Muscle layer of duodenum (tissue), 2 donors: Measurements from ENCODE around the gene NDRG2.

ENCODE experiments used
- H3K27ac ChIP-seq: one replicate; pipeline ENCODE4 v1.7.0; 2013; ENCODE audit warnings: mild to moderate bottlenecking, low read length
- H3K27me3 ChIP-seq: one replicate; pipeline ENCODE4 v1.7.0; 2013; ENCODE audit warnings: low read depth, mild to moderate bottlenecking, control low read depth, low read length
- H3K36me3 ChIP-seq, 2 donors: one replicate each; pipeline ENCODE4 v1.7.0; 2013; ENCODE audit warnings: low read length in 2 of 2, control low read depth in 1 of 2, mild to moderate bottlenecking in 1 of 2; ENCODE audit not compliant: insufficient read depth in 2 of 2, control insufficient read depth in 1 of 2
- H3K4me1 ChIP-seq, 2 donors: one replicate each; pipeline ENCODE4 v1.7.0; 2013; ENCODE audit warnings: low read length in 2 of 2, mild to moderate bottlenecking in 2 of 2, control low read depth in 1 of 2, moderate library complexity in 1 of 2; ENCODE audit not compliant: insufficient read depth in 2 of 2, control insufficient read depth in 1 of 2
- H3K4me3 ChIP-seq, 2 donors: one replicate each; pipeline ENCODE4 v1.7.0; 2013; ENCODE audit warnings: low read length in 2 of 2, low read depth in 1 of 2, mild to moderate bottlenecking in 1 of 2
- H3K9me3 ChIP-seq, 2 donors: one replicate each; pipeline ENCODE4 v1.7.0; 2013; ENCODE audit warnings: low read length in 2 of 2, control low read depth in 1 of 2, mild to moderate bottlenecking in 1 of 2; ENCODE audit not compliant: control insufficient read depth in 1 of 2
- donor health status: healthy.

The NDRG2 gene

DNA sequence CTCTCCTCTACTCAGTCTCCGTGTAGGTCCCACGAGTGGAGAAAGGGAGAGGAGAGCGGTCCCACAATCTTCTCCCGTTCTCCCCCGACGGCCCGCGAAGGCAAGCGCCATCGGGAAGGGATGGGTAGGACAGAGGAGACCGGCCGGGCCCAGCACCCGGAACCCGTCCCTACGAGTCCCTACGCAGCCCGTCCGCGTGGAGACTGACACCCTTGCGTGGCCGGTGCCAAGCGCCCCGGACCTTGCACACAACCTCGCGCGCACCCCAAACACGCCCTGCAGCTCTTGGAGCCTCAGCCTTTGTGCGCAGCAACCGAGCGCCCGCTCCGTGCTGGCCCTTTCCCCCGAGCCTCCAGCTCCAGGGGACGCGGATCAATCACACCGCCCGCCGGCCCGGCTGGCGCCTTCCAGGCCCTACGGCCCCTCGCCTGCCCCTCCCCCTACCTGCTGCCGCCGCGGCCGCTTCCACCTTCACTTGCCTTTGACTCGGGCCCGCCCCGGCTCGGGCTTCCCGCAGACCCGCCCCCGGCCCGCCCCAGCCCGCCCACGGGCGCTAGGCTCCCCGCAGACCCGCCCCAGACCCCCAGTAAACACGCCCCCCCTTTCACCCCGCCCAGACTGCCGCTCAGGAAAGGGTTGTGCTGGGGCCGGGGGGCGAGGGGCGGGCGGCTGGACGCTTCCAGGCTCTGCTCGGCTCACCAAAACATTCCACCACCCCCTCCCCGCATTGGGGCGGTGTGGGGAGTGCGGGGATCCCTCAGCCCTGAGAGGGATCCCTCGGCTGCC, at the start of gene NDRG2:
NDRG2 (minus strand) TSS at position 477 of the 786 bp plus-strand sequence. CDS start 1,746 bp downstream, outside the sequence.
- H3K9me3 ChIP-seq: no peaks in the 10 kb centered on the region
- H3K27me3 ChIP-seq: no peaks in the 10 kb centered on the region
- H3K27ac ChIP-seq: peak within 1 kb of the TSS; percentile 67
- H3K4me1 ChIP-seq: peaks cover 4 to 36% of the 10 kb centered on the region in 2 donors
- H3K36me3 ChIP-seq: peaks cover 4 to 14% of the 10 kb centered on the region in 2 donors
- H3K4me3 ChIP-seq: peak within 1 kb of the TSS; percentile 76 to 79

DNA sequence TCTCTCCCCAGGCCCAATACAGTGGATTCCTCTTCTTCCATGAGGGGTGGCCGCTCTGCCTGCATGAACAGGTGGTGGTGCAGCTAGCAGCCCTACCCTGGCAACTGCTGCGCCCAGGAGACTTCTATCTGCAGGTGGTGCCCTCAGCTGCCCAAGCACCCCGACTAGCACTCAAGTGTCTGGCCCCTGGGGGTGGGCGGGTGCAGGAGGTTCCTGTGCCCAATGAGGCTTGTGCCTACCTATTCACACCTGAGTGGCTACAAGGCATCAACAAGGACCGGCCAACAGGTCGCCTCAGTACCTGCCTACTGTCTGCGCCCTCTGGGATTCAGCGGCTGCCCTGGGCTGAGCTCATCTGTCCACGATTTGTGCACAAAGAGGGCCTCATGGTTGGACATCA, 49.1 kb upstream of the NDRG2 start:
- H3K27me3 ChIP-seq: no peaks in the 10 kb centered on the region
- H3K4me1 ChIP-seq: peaks cover 0 to 25% of the 10 kb centered on the region in 2 donors
- no peaks in the 10 kb centered on the region for H3K9me3 ChIP-seq
- H3K27ac ChIP-seq: no peak overlapping the region
- H3K4me3 ChIP-seq: no peak overlapping the region
- H3K36me3 ChIP-seq: peaks cover 41 to 52% of the 10 kb centered on the region in 2 donors

DNA sequence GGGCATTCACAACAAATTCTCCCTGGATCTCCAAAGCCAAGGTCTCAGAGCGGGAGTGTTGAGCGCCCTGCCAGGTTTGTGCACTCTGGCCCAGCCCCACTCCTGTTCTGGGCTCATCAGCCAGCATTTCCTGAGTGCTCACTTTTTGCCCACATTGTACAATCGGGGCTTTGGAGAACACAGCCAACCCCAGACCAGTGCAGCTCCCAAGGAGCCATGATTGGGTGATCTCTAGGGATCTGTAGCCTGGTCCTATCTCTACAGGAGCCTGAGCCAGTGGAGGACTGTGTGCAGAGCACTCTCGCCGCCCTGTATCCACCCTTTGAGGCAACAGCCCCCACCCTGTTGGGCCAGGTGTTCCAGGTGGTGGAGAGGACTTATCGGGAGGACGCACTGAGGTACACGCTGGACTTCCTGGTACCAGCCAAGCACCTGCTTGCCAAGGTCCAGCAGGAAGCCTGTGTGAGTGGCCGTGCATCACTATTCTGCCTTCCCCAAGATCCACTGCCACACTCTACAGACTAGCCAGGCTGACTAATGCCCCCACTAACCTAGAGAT, 48.0 kb upstream of the NDRG2 start:
- H3K27me3 ChIP-seq: no peaks in the 10 kb centered on the region
- peaks cover 31 to 41% of the 10 kb centered on the region in 2 donors for H3K36me3 ChIP-seq
- no peak overlapping the region for H3K4me3 ChIP-seq
- peak overlapping the region; percentile 78 for H3K27ac ChIP-seq
- H3K9me3 ChIP-seq: no peaks in the 10 kb centered on the region
- peaks cover 0 to 32% of the 10 kb centered on the region in 2 donors for H3K4me1 ChIP-seq

DNA sequence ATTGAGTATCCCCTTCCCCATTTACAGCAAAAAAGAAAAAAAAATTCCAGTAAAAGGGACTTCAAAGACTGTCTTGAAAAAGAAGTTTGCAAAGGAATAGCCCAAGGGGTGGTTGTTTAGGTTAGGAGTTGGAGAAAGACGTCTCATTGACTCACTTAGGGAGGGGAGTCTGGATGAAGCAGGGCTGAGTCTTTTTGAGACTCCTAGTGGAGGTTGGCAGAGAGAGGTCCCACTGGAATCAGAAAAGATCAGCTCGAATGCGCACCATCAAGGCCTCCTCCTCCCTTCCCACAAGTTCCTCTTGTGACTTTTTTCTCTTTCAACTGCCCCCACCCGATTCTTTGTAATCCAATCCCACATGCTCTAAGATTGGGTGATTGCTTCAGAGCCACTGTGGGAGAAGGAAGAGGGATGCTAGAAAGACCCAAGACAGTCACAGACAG, 47.2 kb upstream of the NDRG2 start:
- Histone ChIP-seq H3K9me3 (no peaks in the 10 kb centered on the region), H3K4me3 (peak overlapping the region; percentile 88 to 93), H3K36me3 (peaks cover 26 to 35% of the 10 kb centered on the region in 2 donors), H3K4me1 (peaks cover 0 to 32% of the 10 kb centered on the region in 2 donors), H3K27me3 (no peaks in the 10 kb centered on the region), H3K27ac (peak overlapping the region; percentile 78)

DNA sequence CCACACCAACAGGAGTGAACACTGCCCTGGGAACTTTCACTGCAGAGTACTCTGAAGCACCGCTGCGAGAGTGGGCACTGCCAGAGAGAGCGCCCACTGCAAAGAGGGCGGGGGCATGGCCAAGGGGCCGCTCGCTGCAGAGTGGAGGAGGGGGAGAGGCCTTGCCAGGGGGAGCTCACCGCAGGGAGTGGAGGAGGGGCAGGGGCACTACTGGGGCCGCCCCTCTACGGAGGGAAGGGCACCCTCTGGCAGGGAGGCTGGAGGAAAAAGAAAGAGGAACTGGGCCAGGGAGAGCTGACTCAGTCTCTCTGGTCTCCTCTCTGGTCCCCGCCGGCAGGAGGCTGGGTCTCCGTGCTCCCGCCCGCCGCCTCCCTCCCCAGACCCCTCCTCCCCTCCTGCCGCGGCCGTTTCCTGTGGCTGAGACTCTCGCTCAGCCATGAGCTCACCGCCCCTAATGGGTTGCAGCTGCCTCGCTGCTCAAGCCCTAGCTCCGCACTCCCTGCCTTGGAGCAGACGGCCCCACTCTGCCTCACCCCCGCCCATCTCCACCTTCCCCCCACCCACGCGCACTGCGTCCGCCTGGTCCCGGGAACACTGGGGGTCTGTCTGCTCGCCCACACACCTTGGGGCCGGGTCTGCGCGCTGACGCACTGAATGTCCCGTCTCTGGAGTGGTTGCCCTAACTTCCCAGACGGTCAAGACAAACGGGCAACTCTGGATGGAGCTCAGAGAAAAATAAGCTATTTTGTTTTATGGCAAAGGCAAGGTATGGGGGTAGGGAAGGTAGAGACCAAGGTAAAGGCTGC, 46.6 kb upstream of the NDRG2 start:
- Histone ChIP-seq H3K4me3 (peak overlapping the region; percentile 88 to 93), H3K36me3 (peaks cover 22 to 33% of the 10 kb centered on the region in 2 donors), H3K27ac (peak overlapping the region; percentile 78), H3K27me3 (no peaks in the 10 kb centered on the region), H3K4me1 (peaks cover 0 to 32% of the 10 kb centered on the region in 2 donors), H3K9me3 (no peaks in the 10 kb centered on the region)

DNA sequence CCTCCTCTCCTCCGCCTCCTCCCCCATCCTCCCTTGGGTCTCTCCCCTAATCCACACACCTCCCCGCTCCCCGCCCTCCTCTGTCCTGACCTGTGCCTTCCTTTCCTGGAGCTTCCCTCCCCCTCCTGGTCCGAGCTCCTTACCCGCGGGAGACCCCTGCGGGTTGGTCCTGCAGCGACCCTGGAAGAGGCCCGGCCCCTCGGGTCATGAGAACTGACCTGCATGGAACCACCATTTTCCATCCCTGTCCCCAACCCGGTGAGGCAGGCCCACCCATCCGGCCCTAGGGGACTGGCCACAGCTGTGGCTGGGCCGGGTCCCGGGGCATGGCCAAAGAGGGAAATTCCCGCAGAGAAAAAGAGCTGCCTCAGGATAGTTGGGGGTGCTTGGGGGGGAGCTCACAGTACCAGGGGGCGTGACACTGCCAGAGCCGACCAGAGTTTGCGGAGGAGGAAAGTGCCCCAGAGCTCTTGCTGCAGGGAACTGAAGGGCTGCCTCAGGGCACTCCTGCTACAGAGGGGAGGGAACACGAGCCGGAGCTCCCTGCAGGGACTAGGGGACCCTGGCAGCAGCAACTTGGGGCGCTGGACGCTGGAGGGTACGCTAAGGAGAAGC, 45.9 kb upstream of the NDRG2 start:
- peaks cover 0 to 32% of the 10 kb centered on the region in 2 donors for H3K4me1 ChIP-seq
- H3K27me3 ChIP-seq: no peaks in the 10 kb centered on the region
- H3K36me3 ChIP-seq: peaks cover 14 to 26% of the 10 kb centered on the region in 2 donors
- no peaks in the 10 kb centered on the region for H3K9me3 ChIP-seq
- peak overlapping the region; percentile 88 to 93 for H3K4me3 ChIP-seq
- H3K27ac ChIP-seq: peak overlapping the region; percentile 78

DNA sequence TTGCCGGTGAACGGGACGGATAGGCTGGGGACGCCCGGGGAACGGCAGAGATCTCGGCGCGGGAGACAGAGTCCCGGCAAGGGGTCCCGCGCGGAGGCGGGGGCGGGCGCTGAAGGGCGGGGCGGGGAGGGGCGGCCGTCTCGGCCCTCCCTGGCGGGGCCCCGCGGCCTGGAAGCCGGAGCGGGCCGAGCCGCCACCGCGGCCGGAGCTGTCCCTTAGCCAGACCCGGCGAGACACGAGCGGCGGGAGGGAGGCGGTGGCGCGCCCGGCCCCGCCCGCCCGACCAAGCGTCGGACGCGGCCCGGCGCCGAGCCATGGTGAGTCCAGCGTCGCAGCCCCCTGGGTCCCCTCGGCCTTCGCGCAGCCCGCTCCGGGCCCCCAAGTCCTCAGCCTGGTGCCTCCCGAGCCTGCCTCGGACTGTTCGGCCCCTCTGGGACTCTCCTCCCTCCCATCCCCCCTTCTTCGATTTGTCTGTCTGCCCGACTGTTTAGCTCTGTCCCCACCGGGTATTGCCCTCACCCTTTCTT, 45.3 kb upstream of the NDRG2 start, which contains the start of gene ARHGEF40:
ARHGEF40 (plus strand) TSS at position 222 of the 527 bp plus-strand sequence; CDS start at position 315, 93 bp downstream.
- H3K4me3 ChIP-seq: peak within 1 kb of the TSS; percentile 88 to 93
- no peaks in the 10 kb centered on the region for H3K27me3 ChIP-seq
- peaks cover 11 to 20% of the 10 kb centered on the region in 2 donors for H3K36me3 ChIP-seq
- peaks cover 0 to 32% of the 10 kb centered on the region in 2 donors for H3K4me1 ChIP-seq
- peak within 1 kb of the TSS; percentile 78 for H3K27ac ChIP-seq
- H3K9me3 ChIP-seq: no peaks in the 10 kb centered on the region

DNA sequence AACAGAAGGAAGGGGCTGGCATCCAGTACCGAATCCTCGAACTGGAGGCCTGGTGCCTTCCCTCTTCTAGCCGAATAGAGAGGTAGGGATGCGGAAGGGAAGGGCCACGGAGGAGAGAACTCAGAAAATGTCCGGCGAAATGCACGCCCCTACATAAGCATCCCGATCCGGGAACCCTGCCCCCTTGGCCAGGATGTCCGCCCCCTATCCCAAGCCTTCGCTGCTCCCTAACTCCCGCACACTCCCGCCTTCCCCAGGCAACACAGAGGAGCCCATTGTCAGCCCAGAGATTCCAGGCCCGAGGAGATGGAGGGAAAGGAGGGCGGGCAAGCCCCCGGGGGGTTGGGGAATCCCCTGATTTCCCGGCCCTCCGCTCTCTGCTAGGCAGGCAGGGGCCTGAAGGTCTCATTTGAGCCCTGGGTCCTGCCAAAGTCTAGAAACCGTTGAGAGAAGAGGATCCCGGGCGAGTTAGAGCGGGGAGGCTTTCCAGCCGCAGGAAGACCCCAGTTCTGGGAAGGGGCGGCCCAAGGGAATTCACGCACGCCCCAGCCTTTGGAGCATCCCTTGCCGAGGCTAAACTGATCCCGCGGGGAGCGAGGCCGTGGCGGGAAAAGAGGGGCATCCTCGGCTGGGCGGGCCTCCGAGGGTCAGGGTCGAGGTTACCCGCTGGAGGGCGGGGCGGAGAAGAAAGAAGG, 44.7 kb upstream of the NDRG2 start:
- Histone ChIP-seq H3K27ac (peak overlapping the region; percentile 67), H3K9me3 (no peaks in the 10 kb centered on the region), H3K36me3 (peaks cover 8 to 17% of the 10 kb centered on the region in 2 donors), H3K4me3 (peak overlapping the region; percentile 66 to 93), H3K27me3 (no peaks in the 10 kb centered on the region), H3K4me1 (peaks cover 0 to 32% of the 10 kb centered on the region in 2 donors)

DNA sequence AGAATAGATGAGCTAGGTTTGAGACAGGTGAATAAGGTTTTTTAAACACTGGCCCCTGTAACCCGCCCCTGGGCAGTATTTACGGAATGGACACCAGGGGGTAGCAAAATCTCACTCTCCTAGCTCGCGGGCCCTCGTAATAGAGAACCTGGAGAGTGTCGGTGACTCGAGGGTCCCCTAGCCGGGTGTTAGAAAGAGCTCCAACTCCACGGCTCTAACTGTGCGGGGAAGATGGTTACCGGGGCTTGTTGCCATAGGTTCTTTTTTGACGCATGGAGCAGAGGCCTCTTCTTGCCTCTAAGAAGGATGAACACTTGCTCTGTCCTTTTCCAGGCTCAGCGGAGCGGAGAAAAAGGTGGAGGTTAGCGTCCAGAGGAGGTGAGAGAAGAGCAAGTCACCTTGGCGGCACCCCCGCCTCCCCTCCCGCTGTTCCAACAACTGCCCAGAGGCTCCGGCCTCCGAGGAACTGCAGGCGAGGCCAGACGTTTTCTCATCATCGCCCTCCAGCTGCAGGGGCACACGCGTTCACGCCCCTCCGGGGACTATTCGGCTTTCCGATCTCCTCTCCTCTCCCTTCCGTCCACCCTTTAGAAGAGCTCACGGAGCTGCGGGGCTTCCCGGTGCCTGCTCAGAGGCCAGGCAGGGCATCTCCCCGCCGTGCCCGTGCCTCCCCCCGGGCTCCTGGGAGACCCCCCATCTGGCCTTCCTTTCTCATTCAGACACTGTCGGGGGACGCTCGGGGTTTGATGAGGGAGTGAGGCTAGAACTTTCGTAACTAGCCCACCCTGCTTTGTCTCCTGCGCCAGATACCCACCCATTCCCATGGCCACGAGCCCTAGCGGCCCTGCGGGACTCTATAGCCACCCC, 43.9 kb upstream of the NDRG2 start:
- peaks cover 0 to 32% of the 10 kb centered on the region in 2 donors for H3K4me1 ChIP-seq
- peak overlapping the region; percentile 67 for H3K27ac ChIP-seq
- H3K4me3 ChIP-seq: peak overlapping the region; percentile 66 to 93
- no peaks in the 10 kb centered on the region for H3K27me3 ChIP-seq
- peaks cover 8 to 12% of the 10 kb centered on the region in 2 donors for H3K36me3 ChIP-seq
- H3K9me3 ChIP-seq: no peaks in the 10 kb centered on the region
